BJ (cell line): ENCODE measurements around the gene LYPD6B. TPM values are rescaled to one million over a fixed set of nuclear protein-coding genes. Genes with fewer than 3 reads are reported as not detected.

ENCODE experiments used
- CTCF ChIA-PET: fragments of 350-600 bp; formaldehyde crosslinking; extraction: SDS; loops from one replicate; lab custom pipeline; 2021; ENCODE audit warnings: antibody characterized with exemption, inconsistent platforms; lab: Yijun Ruan, JAX
- POLR2A ChIA-PET: fragments of 300-600 bp; sonication (Branson Sonifier 250); formaldehyde crosslinking; extraction: SDS; loops from one replicate; lab custom pipeline; 2021; ENCODE audit warnings: antibody characterized with exemption; lab: Charles Lee
- DNase-seq: peaks from one replicate; pipeline ENCODE4 v3.0.0-alpha.2; 2011; ENCODE audit warnings: low read depth
- H3K27me3 ChIP-seq: 2 replicates; pipeline ENCODE4 v1.6.0; 2011; ENCODE audit warnings: low read length; ENCODE audit not compliant: control insufficient read depth, insufficient read depth
- H3K36me3 ChIP-seq: 2 replicates; pipeline ENCODE4 v1.5.1; 2011; ENCODE audit warnings: low read length; ENCODE audit not compliant: control insufficient read depth, insufficient read depth
- H3K4me3 ChIP-seq: 2 replicates; pipeline ENCODE4 v1.5.1; 2011; ENCODE audit warnings: low read depth, mild to moderate bottlenecking, control low read depth, low read length
- CTCF ChIP-seq: IDR thresholded peaks from 2 replicates; pipeline ENCODE4 v1.5.1; 2011; ENCODE audit warnings: low read depth, mild to moderate bottlenecking, control low read depth, inconsistent platforms, low read length, moderate library complexity; ENCODE audit not compliant: insufficient read depth
- polyA plus RNA-seq: library from polyadenylated mRNA; depleted of rRNA; stranded (reverse); fragments of >200 nt; gene quantifications from 2 replicates; pipeline ENCODE4 v1.2.3, GENCODE V29; 2011

Gene LYPD6B
- polyA plus RNA-seq, 1 experiment: 19.1 TPM

GRCh38 chr2:149084924-149085795, 46.7 kb downstream of the LYPD6B start:
- no peak for TF ChIP-seq CTCF
- no peak overlapping the region for H3K4me3 ChIP-seq
- DNase-seq: no peak
- no peaks in the 10 kb centered on the region for H3K27me3 ChIP-seq
- ChIA-PET POLR2A (no interaction called here), CTCF (interaction anchor here (0.5 kb wide), 1 partner anchor 18 kb away, joined by 6 read pairs; no protein-coding TSS in a partner anchor)
- H3K36me3 ChIP-seq: no peaks in the 10 kb centered on the region

- peak; percentile 37 for TF ChIP-seq CTCF
- no peak for DNase-seq
- ChIA-PET POLR2A (no interaction called here), CTCF (no interaction called here)
- no peaks in the 10 kb centered on the region for H3K36me3 ChIP-seq
- H3K27me3 ChIP-seq: no peaks in the 10 kb centered on the region
- no peak overlapping the region for H3K4me3 ChIP-seq
Measured at GRCh38 chr2:149087751-149088150, 49.3 kb downstream of the LYPD6B start.

- DNase-seq: no peak
- no peak overlapping the region for H3K4me3 ChIP-seq
- ChIA-PET CTCF (no interaction called here), POLR2A (no interaction called here)
- no peaks in the 10 kb centered on the region for H3K36me3 ChIP-seq
- no peak for TF ChIP-seq CTCF
- H3K27me3 ChIP-seq: no peaks in the 10 kb centered on the region
Measured at GRCh38 chr2:149089068-149089467, 50.6 kb downstream of the LYPD6B start.

GRCh38 chr2:149090706-149091105, 52.2 kb downstream of the LYPD6B start:
- Histone ChIP-seq H3K4me3 (no peak overlapping the region), H3K36me3 (no peaks in the 10 kb centered on the region), H3K27me3 (no peaks in the 10 kb centered on the region)
- TF ChIP-seq CTCF: no peak
- no peak for DNase-seq
- ChIA-PET POLR2A (interaction anchor here (0.5 kb wide), 1 partner anchor 86 kb away, joined by 22 read pairs; no protein-coding TSS in a partner anchor), CTCF (no interaction called here)

GRCh38 chr2:149093579-149093978, 55.1 kb downstream of the LYPD6B start:
- H3K36me3 ChIP-seq: no peaks in the 10 kb centered on the region
- ChIA-PET CTCF (no interaction called here), POLR2A (no interaction called here)
- H3K27me3 ChIP-seq: no peaks in the 10 kb centered on the region
- TF ChIP-seq CTCF: no peak
- no peak for DNase-seq
- no peak overlapping the region for H3K4me3 ChIP-seq
